ENCODE results near the gene HBB.

- TF ChIP-seq CTCF (IDR thresholded peaks at IDR 0.05), result no peak
- no peak for TF ChIP-seq POLR2A (IDR thresholded peaks at IDR 0.05)
Observed at GRCh38 chr11:5197536-5197935, 29.3 kb downstream of the HBB start.
